Activated effector memory CD4-positive, alpha-beta T cell treated with Interleukin-2 at 50 U/mL for 16 hours (primary cell): ENCODE results near the gene ZNF230.
A peak's percentile ranks its signal among the peaks of the same experiment; 100 is the strongest.

Source experiments
- DNase-seq: peaks from one replicate; pipeline ENCODE4 v3.0.0-alpha.2; 2020

ZNF230 gene

GRCh38 chr19:44002566-44003460 is at the start of gene ZNF230:
ZNF230 (plus strand) TSS chr19:44002957; CDS start chr19:44007079, 4,122 bp downstream.
- DNase-seq, result peak; percentile 74

- DNase-seq, result no peak
Observed at GRCh38 chr19:43956827-43957226, 45.9 kb upstream of the ZNF230 start.

GRCh38 chr19:43957891-43958290 is 44.9 kb upstream of the ZNF230 start:
- DNase-seq, result no peak

- DNase-seq, result no peak
Observed at GRCh38 chr19:43960411-43960810, 42.3 kb upstream of the ZNF230 start.

- DNase-seq, result no peak
Observed at GRCh38 chr19:43966079-43966694, 36.6 kb upstream of the ZNF230 start.

- no peak for DNase-seq
Observed at GRCh38 chr19:43976732-43977131, 26.0 kb upstream of the ZNF230 start.

GRCh38 chr19:43983544-43983911 is 19.2 kb upstream of the ZNF230 start:
- no peak for DNase-seq

- DNase-seq, result peak; percentile 64
Observed at GRCh38 chr19:43983912-43984686, 18.7 kb upstream of the ZNF230 start, which contains the start of gene ZNF155. ZNF155 (plus strand) TSS chr19:43984188; CDS start chr19:43988544, 4,356 bp downstream.

GRCh38 chr19:43984687-43985000 is 18.1 kb upstream of the ZNF230 start:
- no peak for DNase-seq

- no peak for DNase-seq
Observed at GRCh38 chr19:43997631-43998290, 5.0 kb upstream of the ZNF230 start.

GRCh38 chr19:44002212-44002565 is 568 bp upstream of the ZNF230 start:
- DNase-seq, result no peak

GRCh38 chr19:44003461-44004009 is 778 bp downstream of the ZNF230 start:
- no peak for DNase-seq

GRCh38 chr19:44005973-44006372 is 3.2 kb downstream of the ZNF230 start:
- DNase-seq, result no peak

GRCh38 chr19:44007473-44007872 is 4.7 kb downstream of the ZNF230 start:
- no peak for DNase-seq

GRCh38 chr19:44010468-44010867 is 7.7 kb downstream of the ZNF230 start:
- DNase-seq, result no peak

- no peak for DNase-seq
Observed at GRCh38 chr19:44019498-44019897, 16.7 kb downstream of the ZNF230 start.

GRCh38 chr19:44021221-44021620 is 18.5 kb downstream of the ZNF230 start:
- no peak for DNase-seq

GRCh38 chr19:44024900-44025216 is 22.1 kb downstream of the ZNF230 start:
- DNase-seq, result no peak

GRCh38 chr19:44025217-44025936 is 22.6 kb downstream of the ZNF230 start, which contains the start of gene ZNF222:
ZNF222 (plus strand) TSS chr19:44025379; CDS start chr19:44025437, 58 bp downstream.
- peak; percentile 64 for DNase-seq

- no peak for DNase-seq
Observed at GRCh38 chr19:44026622-44027021, 23.9 kb downstream of the ZNF230 start.

GRCh38 chr19:44032001-44032610 is 29.3 kb downstream of the ZNF230 start:
- no peak for DNase-seq

- no peak for DNase-seq
Observed at GRCh38 chr19:44042147-44042546, 39.4 kb downstream of the ZNF230 start.
